DOHH2 (cell line): ENCODE results near the gene ACTL10.

Experiments
- H3F3A ChIP-seq: fragments of 200-600 bp; sonication (generic), shearing (Covaris generic); 2 replicates; pipeline ENCODE4 v1.6.0; 2016; ENCODE audit warnings: antibody characterized with exemption, mild to moderate bottlenecking; ENCODE audit not compliant: control insufficient read depth, insufficient read depth
- H3K27ac ChIP-seq: fragments of 200-600 bp; sonication (generic); 2 replicates; pipeline ENCODE4 v1.5.1; 2014; ENCODE audit warnings: low read depth, mild to moderate bottlenecking, low read length, moderate library complexity
- H3K27me3 ChIP-seq: fragments of 200-600 bp; sonication (generic); 2 replicates; pipeline ENCODE4 v1.6.1; 2014; ENCODE audit warnings: mild to moderate bottlenecking, low read length, mixed read lengths; ENCODE audit not compliant: control insufficient read depth
- H3K36me3 ChIP-seq: fragments of 200-600 bp; sonication (generic); 2 replicates; pipeline ENCODE4 v1.6.1; 2014; ENCODE audit warnings: mild to moderate bottlenecking, low read length, moderate library complexity, mixed read lengths; ENCODE audit not compliant: control insufficient read depth
- H3K4me1 ChIP-seq: fragments of 200-600 bp; sonication (generic); 2 replicates; pipeline ENCODE4 v1.6.1; 2014; ENCODE audit warnings: mild to moderate bottlenecking, low read length, mixed read lengths; ENCODE audit not compliant: control insufficient read depth
- H3K4me2 ChIP-seq: fragments of 200-600 bp; sonication (generic); 2 replicates; pipeline ENCODE4 v1.6.0; 2014; ENCODE audit warnings: mild to moderate bottlenecking, low read length, moderate library complexity
- H3K4me3 ChIP-seq: fragments of 200-600 bp; sonication (generic); 2 replicates; pipeline ENCODE4 v1.5.1; 2014; ENCODE audit warnings: mild to moderate bottlenecking, low read length, mixed read lengths
- H3K79me2 ChIP-seq: fragments of 200-600 bp; sonication (generic); 2 replicates; pipeline ENCODE4 v1.6.1; 2014; ENCODE audit warnings: mild to moderate bottlenecking, low read length, mixed read lengths; ENCODE audit not compliant: control insufficient read depth
- H3K9me2 ChIP-seq: fragments of 200-600 bp; sonication (generic); replicated peaks from 2 replicates; pipeline ENCODE4 v1.6.1; 2014; ENCODE audit warnings: mild to moderate bottlenecking, low read length, mixed read lengths; ENCODE audit not compliant: control insufficient read depth
- H3K9me3 ChIP-seq: fragments of 200-600 bp; sonication (generic); 2 replicates; pipeline ENCODE4 v1.6.1; 2014; ENCODE audit warnings: antibody characterized with exemption, low read length, mixed read lengths; ENCODE audit not compliant: control insufficient read depth, insufficient read depth
- H4K20me1 ChIP-seq: fragments of 200-600 bp; sonication (generic); 2 replicates; pipeline ENCODE4 v1.6.0; 2014; ENCODE audit warnings: low read depth, mild to moderate bottlenecking, antibody characterized with exemption, low read length, moderate library complexity; ENCODE audit not compliant: control insufficient read depth, insufficient read depth
- CTCF ChIP-seq: fragments of 200-600 bp; sonication (generic); IDR thresholded peaks from one replicate; pipeline ENCODE4 v1.5.1; 2014; ENCODE audit warnings: antibody characterized with exemption, mild to moderate bottlenecking, low read depth, low read length; ENCODE audit not compliant: poor library complexity, severe bottlenecking
- EZH2phosphoT487 ChIP-seq: fragments of 200-600 bp; sonication (generic); IDR thresholded peaks from 2 replicates; pipeline ENCODE4 v1.6.1; 2017; ENCODE audit warnings: borderline replicate concordance, mild to moderate bottlenecking, antibody characterized with exemption, low read length, moderate library complexity, mixed read lengths

Gene ACTL10

GRCh38 chr20:33624399-33624798 is 42.3 kb upstream of the ACTL10 start:
- Histone ChIP-seq H3K9me3 (no peaks in the 10 kb centered on the region), H3K27me3 (no peaks in the 10 kb centered on the region), H3K4me1 (peaks cover 6% of the 10 kb centered on the region; the same call in 1 of the 2 replicates), H3K79me2 (no peaks in the 10 kb centered on the region), H3F3A (no peaks in the 10 kb centered on the region), H3K4me3 (no peak overlapping the region), H4K20me1 (no peaks in the 10 kb centered on the region), H3K9me2 (no peaks in the 10 kb centered on the region), H3K4me2 (no peak overlapping the region), H3K27ac (no peak overlapping the region), H3K36me3 (peaks cover 2% of the 10 kb centered on the region; the same call in 1 of the 2 replicates)
- no peak for TF ChIP-seq EZH2phosphoT487
- no peak for TF ChIP-seq CTCF

GRCh38 chr20:33626190-33626589 is 40.6 kb upstream of the ACTL10 start:
- no peak overlapping the region for H3K27ac ChIP-seq
- no peaks in the 10 kb centered on the region for H3K9me3 ChIP-seq
- no peaks in the 10 kb centered on the region for H3K9me2 ChIP-seq
- H3K4me1 ChIP-seq = peaks cover 6% of the 10 kb centered on the region; the same call in 1 of the 2 replicates
- H3K36me3 ChIP-seq = peaks cover 6% of the 10 kb centered on the region; the same call in 1 of the 2 replicates
- H3F3A ChIP-seq = no peaks in the 10 kb centered on the region
- H4K20me1 ChIP-seq = no peaks in the 10 kb centered on the region
- H3K4me3 ChIP-seq = no peak overlapping the region
- no peak overlapping the region for H3K4me2 ChIP-seq
- no peaks in the 10 kb centered on the region for H3K79me2 ChIP-seq
- H3K27me3 ChIP-seq = no peaks in the 10 kb centered on the region
- TF ChIP-seq EZH2phosphoT487 (no peak), CTCF (no peak)

- TF ChIP-seq CTCF = no peak
- TF ChIP-seq EZH2phosphoT487 = no peak
- Histone ChIP-seq H3K27ac (no peak overlapping the region), H3K4me1 (no peaks in the 10 kb centered on the region), H3K9me2 (no peaks in the 10 kb centered on the region), H4K20me1 (no peaks in the 10 kb centered on the region), H3K4me2 (no peak overlapping the region), H3K36me3 (peaks cover 6% of the 10 kb centered on the region; the same call in 1 of the 2 replicates), H3F3A (no peaks in the 10 kb centered on the region), H3K79me2 (no peaks in the 10 kb centered on the region), H3K4me3 (no peak overlapping the region), H3K9me3 (no peaks in the 10 kb centered on the region), H3K27me3 (no peaks in the 10 kb centered on the region)
These were observed 39.0 kb upstream of the ACTL10 start for GRCh38 chr20:33627577-33628216.
